GM10266 (cell line): ENCODE results near the gene HTR4.
"Not testable (repeated sequence)": the region's sequence is repeated elsewhere in the genome, so short reads cannot be mapped to it uniquely, and the experiment has no call there.

ENCODE experiments used
- DNase-seq: peaks from one replicate; pipeline ENCODE4 v3.0.0; 2012; ENCODE audit errors: extremely low spot score
- TF ChIP-seq, protein P1 (sequence below): IDR thresholded peaks from 2 replicates; pipeline ENCODE4 v1.5.1; 2012; ENCODE audit warnings: mild to moderate bottlenecking, low read depth; ENCODE audit not compliant: control insufficient read depth, insufficient read depth; ENCODE audit errors: missing control alignments

HTR4 gene

DNA sequence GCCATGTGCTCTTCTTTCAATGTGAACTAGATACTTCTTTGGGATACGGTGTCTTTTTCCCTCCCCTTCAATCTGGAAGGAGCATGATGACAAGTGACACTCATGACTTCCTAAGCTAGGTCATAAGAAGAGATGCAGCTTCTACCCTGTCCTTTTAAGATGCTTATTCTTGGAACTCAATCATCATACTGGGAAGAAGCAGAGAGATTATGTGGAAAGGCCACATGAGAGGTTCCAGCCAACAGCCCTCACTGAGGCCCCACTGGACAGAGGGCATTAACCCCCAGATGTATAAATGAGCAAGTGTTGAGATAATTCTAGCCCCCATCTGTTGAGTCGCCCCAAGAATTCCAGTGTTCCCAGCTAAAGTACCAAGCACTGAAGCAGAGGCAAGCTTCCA lies 29.3 kb upstream of the HTR4 start:
- TF ChIP-seq, protein P1, sequence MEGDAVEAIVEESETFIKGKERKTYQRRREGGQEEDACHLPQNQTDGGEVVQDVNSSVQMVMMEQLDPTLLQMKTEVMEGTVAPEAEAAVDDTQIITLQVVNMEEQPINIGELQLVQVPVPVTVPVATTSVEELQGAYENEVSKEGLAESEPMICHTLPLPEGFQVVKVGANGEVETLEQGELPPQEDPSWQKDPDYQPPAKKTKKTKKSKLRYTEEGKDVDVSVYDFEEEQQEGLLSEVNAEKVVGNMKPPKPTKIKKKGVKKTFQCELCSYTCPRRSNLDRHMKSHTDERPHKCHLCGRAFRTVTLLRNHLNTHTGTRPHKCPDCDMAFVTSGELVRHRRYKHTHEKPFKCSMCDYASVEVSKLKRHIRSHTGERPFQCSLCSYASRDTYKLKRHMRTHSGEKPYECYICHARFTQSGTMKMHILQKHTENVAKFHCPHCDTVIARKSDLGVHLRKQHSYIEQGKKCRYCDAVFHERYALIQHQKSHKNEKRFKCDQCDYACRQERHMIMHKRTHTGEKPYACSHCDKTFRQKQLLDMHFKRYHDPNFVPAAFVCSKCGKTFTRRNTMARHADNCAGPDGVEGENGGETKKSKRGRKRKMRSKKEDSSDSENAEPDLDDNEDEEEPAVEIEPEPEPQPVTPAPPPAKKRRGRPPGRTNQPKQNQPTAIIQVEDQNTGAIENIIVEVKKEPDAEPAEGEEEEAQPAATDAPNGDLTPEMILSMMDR: no peak

DNA sequence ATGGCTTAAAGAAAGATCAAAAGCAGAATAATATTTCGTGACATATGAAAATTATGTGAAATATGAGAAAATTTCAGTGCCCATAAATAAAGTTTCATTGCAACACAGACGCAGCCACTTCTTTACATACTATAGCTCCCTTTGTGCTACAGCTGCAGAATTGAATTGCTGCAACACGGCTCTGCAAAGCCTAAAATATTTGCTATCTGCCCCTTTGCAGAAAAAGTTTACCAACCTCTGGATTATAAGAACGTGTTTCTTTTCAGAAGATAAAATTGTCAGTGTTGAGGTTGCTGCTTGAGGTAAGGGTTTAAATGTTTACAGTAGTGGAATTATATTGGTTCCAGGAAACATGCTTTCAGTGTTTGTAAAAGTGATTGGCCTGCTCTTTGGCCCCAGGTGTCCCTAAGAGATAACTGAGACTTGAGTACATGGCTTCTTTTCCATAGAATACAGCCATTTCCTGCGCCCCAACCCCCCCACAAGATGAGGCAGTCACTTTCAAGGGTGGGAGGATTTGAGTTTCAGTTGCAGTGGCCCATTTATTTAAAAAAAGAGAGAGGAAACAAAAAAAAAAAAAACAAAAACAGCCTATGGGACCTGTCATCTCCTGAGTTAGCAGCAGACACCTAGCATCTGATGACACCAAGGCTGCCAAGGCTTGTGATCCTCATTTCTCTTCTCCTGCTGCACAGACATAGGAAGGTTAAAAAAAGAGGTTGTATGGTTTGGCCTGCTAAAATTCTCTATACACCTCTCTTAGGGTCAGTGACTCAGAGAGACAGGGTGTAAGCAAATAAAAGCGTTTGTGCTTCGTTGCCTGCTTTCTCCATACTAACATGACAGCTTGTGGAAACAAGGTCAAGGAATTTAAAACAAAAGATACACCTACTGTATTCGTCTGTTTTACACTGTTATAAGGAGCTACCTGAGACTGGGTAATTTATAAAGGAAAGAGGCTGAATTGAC lies 28.0 kb upstream of the HTR4 start:
- no peak for DNase-seq
- TF ChIP-seq, protein P1: no peak

More for the DNA sequence above, 29.3 kb upstream of the HTR4 start:
- no peak for DNase-seq

DNA sequence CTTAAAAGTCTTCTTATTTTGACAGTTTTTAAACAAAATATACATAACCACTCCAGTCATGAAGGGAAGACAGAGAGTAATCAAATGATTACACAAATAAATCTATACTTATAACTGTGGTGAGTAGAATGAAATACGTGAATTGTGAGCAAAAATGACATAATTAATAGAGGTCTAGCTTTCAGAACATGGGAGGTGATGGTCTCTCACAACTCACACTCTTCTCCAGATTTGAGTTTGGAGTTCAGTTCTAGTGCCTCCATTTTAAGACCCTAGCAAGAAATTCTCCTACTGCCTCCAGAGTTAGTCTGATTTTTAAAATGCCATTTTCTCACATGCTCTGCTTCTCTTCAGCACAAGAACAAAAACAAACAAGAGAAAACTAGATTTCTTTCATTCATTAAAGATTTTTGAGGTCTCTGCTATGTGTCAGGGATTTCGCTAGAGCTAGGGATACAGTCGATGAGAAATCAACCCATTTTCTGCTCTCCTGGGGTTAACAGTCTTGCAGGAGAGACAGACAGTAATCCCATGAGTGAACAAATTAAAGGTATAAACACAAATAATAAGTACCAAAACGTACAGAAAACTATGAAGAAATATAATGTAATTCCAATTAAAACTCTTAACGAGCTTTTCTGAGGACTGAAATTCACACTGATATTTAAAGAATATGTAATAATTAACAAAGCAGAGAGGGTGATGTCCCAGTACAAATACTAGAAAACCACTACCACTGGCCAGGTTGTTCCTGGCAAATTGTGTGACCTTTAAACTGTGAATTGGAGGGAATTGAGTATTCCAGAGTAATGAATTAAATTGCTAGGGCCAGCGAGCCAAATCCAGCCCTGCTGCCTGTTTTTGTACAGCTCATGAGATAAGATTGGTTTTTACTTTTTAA lies 27.1 kb upstream of the HTR4 start:
- no peak for DNase-seq
- TF ChIP-seq, protein P1: no peak

DNA sequence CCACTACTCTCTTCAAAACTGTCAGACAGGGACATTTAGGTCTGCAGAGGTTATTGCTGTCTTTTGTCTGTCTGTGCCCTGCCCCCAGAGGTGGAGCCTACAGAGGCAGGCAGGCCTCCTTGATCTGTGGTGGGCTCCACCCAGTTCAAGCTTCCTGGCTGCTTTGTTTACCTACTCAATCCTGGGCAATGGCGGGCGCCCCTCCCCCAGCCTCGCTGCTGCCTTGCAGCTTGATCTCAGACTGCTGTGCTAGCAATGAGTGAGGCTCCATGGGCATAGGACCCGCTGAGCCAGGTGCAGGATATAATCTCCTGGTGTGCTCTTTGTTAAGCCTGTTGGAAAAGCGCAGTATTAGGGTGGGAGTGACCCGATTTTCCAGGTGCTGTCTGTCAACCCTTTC lies 19.4 kb upstream of the HTR4 start:
- DNase-seq: not testable (repeated sequence)

DNA sequence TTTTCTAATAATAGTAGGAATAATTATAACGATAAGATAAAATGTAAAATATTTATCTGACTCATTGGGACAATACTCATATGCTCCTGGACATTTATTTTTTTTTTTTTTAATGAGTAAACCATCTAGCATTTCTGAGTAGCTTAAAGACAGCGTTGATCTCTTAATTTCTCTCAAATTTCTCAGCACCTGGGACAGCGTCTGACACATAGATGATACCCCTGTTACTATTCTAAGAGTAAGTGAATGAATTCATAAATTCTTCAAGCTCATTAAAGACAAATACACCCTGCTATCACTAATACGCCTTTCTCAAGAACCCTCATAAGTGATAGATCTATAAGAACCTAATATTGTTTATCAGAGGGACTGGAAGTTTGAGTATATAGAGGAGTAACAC lies 12.0 kb upstream of the HTR4 start:
- TF ChIP-seq, protein P1: no peak
- DNase-seq: no peak

DNA sequence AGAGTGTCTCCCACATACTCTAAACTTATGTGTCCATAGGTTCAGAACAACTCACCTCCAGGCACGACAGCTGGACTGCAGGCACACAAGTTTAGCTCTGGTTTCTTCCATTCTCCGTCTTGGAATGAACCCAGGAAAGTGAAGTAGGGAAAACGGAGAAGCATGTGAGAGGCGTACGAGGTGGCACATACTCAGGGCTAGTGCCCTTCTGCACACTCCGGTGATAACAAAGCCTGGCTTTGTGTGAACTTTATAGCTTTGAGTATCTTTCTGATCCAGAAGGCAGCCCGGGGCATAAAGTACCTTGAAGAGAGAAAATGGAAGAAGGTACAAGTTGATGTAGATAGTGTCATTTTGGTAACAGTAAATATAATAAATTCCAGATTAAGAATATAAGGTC lies 11.1 kb upstream of the HTR4 start:
- TF ChIP-seq, protein P1: no peak
- DNase-seq: no peak

DNA sequence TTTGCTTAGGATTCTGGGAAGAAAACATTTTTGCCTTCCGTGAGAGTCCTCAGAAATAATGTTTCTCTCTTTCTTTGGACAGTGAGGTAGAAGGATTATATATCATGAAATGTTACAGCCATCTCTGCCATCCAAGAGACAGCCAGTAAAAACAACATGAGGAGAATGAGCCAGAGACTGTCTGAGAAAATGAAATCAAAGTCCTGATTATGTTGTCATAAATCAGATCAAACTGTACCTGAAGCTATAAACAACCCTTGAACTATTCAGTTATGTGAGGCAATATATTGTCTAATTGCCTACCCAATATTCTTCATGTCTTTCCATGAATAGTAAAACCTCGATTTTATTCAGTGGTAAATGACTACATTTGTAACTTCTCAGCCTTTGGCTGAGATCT lies 9.2 kb upstream of the HTR4 start:
- DNase-seq: no peak
- TF ChIP-seq, protein P1: no peak
